HepG2 (cell line): Measurements from ENCODE around the gene ALDH16A1. TPM values are rescaled to one million over a fixed set of nuclear protein-coding genes. Genes with fewer than 3 reads are reported as not detected.

Source experiments
- HDAC2 ChIP-seq: sonication (generic); formaldehyde crosslinking; IDR thresholded peaks from 2 replicates; pipeline ENCODE4 v1.4.0; 2020; ENCODE audit warnings: missing genetic modification reagents
- HMGA1 ChIP-seq: sonication (generic); formaldehyde crosslinking; conservative IDR thresholded peaks from 2 replicates; pipeline ENCODE4 v1.4.0; 2020; ENCODE audit warnings: missing genetic modification reagents
- KDM5A ChIP-seq: fragments of 200-600 bp; sonication (generic); IDR thresholded peaks from 2 replicates; pipeline ENCODE4 v1.7.0; 2018; ENCODE audit warnings: antibody characterized with exemption, mild to moderate bottlenecking, low read length, borderline replicate concordance
- LBX2 ChIP-seq: sonication (generic); formaldehyde crosslinking; IDR thresholded peaks from 2 replicates; pipeline ENCODE4 v1.5.0; 2020; ENCODE audit warnings: missing genetic modification reagents, mild to moderate bottlenecking, borderline replicate concordance
- LCORL ChIP-seq, 2 experiments: fragments of 450-650 bp in 1 of 2; sonication (generic) in 1 of 2; formaldehyde crosslinking in 1 of 2; IDR thresholded peaks; 2 replicates each; pipeline versions ENCODE4 v1.5.0 to v1.6.1; 2017 to 2020; ENCODE audit warnings: antibody characterized with exemption in 1 of 2, missing genetic modification reagents in 1 of 2
- MAFK ChIP-seq, 2 experiments: IDR thresholded peaks in 1 of 2; conservative IDR thresholded peaks in 1 of 2; 2 replicates each; pipeline ENCODE4 v1.6.1; 2011; ENCODE audit warnings: improper control_type of control experiment in 2 of 2, low read length in 2 of 2
- MTF1 ChIP-seq: sonication (generic); formaldehyde crosslinking; IDR thresholded peaks from 2 replicates; pipeline ENCODE4 v1.5.0; 2020; ENCODE audit warnings: missing genetic modification reagents
- POLR2A ChIP-seq, 2 experiments: IDR thresholded peaks; 2 replicates each; pipeline ENCODE4 v1.6.1; 2011; ENCODE audit warnings: low read depth in 2 of 2, low read length in 2 of 2, mild to moderate bottlenecking in 1 of 2, moderate library complexity in 1 of 2; ENCODE audit not compliant: insufficient read depth in 1 of 2
- RBFOX2 ChIP-seq: fragments of 200-400 bp; formaldehyde crosslinking; IDR thresholded peaks from 2 replicates; pipeline ENCODE4 v1.6.1; 2017; ENCODE audit warnings: low read depth, mild to moderate bottlenecking, low read length
- RBM22 ChIP-seq: fragments of 200-400 bp; formaldehyde crosslinking; optimal IDR thresholded peaks from 2 replicates; pipeline ENCODE3; 2017; ENCODE audit warnings: mild to moderate bottlenecking, low read length, moderate library complexity
- REXO4 ChIP-seq: sonication (generic); formaldehyde crosslinking; IDR thresholded peaks from 2 replicates; pipeline ENCODE4 v1.8.0; 2022; ENCODE audit warnings: missing genetic modification reagents, mild to moderate bottlenecking, borderline replicate concordance
- TAF1 ChIP-seq: sonication (generic); formaldehyde crosslinking; IDR thresholded peaks from 2 replicates; pipeline ENCODE4 v1.4.0; 2020; ENCODE audit warnings: missing genetic modification reagents
- USF2 ChIP-seq, 2 experiments: sonication (generic) in 1 of 2; formaldehyde crosslinking in 1 of 2; IDR thresholded peaks; 2 replicates each; pipeline versions ENCODE4 v1.5.1 to v1.6.1; 2011 to 2020; ENCODE audit warnings: borderline replicate concordance in 1 of 2, low read depth in 1 of 2, low read length in 1 of 2, mild to moderate bottlenecking in 1 of 2, missing genetic modification reagents in 1 of 2, moderate library complexity in 1 of 2
- ZFP36L1 ChIP-seq: sonication (generic); formaldehyde crosslinking; IDR thresholded peaks from 2 replicates; pipeline ENCODE4 v1.8.0; 2022; ENCODE audit warnings: mild to moderate bottlenecking, missing genetic modification reagents, moderate library complexity
- ZFX ChIP-seq: sonication (generic); formaldehyde crosslinking; IDR thresholded peaks from 2 replicates; pipeline ENCODE4 v1.4.0; 2020; ENCODE audit warnings: mild to moderate bottlenecking, low read depth, missing genetic modification reagents, moderate library complexity
- ZNF12 ChIP-seq: sonication (generic); formaldehyde crosslinking; IDR thresholded peaks from 2 replicates; pipeline ENCODE4 v1.5.0; 2020; ENCODE audit warnings: missing genetic modification reagents
- ZNF33A ChIP-seq: sonication (generic); formaldehyde crosslinking; IDR thresholded peaks from 2 replicates; pipeline ENCODE4 v1.5.1; 2020; ENCODE audit warnings: missing genetic modification reagents, mild to moderate bottlenecking, moderate library complexity, borderline replicate concordance
- ZNF597 ChIP-seq: sonication (generic); formaldehyde crosslinking; IDR thresholded peaks from 2 replicates; pipeline ENCODE4 v1.5.0; 2020; ENCODE audit warnings: missing genetic modification reagents
- ZNF670 ChIP-seq: sonication (generic); formaldehyde crosslinking; IDR thresholded peaks from 2 replicates; pipeline ENCODE4 v1.8.0; 2022; ENCODE audit warnings: mild to moderate bottlenecking, missing genetic modification reagents, borderline replicate concordance
- ZNF704 ChIP-seq: sonication (generic); formaldehyde crosslinking; IDR thresholded peaks from 2 replicates; pipeline ENCODE4 v1.8.1; 2023; ENCODE audit warnings: mild to moderate bottlenecking, inconsistent platforms, moderate library complexity, missing genetic modification reagents, borderline replicate concordance
- ZNF724P ChIP-seq: sonication (generic); formaldehyde crosslinking; IDR thresholded peaks from 2 replicates; pipeline ENCODE4 v1.8.0; 2022; ENCODE audit warnings: missing genetic modification reagents, borderline replicate concordance
- ZNF772 ChIP-seq: sonication (generic); formaldehyde crosslinking; IDR thresholded peaks from 2 replicates; pipeline ENCODE4 v1.5.0; 2020; ENCODE audit warnings: mild to moderate bottlenecking, missing genetic modification reagents
- ZNF782 ChIP-seq: sonication (generic); formaldehyde crosslinking; IDR thresholded peaks from 2 replicates; pipeline ENCODE4 v1.4.0; 2020; ENCODE audit warnings: missing genetic modification reagents, mild to moderate bottlenecking, borderline replicate concordance
- ZNF816 ChIP-seq: sonication (generic); formaldehyde crosslinking; IDR thresholded peaks from 2 replicates; pipeline ENCODE4 v1.8.0; 2022; ENCODE audit warnings: missing genetic modification reagents, mild to moderate bottlenecking, borderline replicate concordance
- polyA plus RNA-seq, 8 experiments: library from polyadenylated mRNA; depleted of rRNA in 3 of 8; stranded (reverse) in 7 of 8; unstranded in 1 of 8; fragments of >200 nt; fragmentation: Illumina TruSeq in 4 of 8; extraction: Trizol in 4 of 8; gene quantifications; 2 replicates each; pipeline versions ENCODE4 v1.2.1 to v1.2.3, GENCODE V29; 2011 to 2016; ENCODE audit warnings: low read depth in 4 of 8, missing spikeins in 1 of 8, mixed read lengths in 1 of 8; ENCODE audit not compliant: insufficient read depth in 1 of 8
- total RNA-seq, 5 experiments: library from RNA; depleted of rRNA; stranded (reverse); fragments of >200 nt; fragmentation: Illumina TruSeq; extraction: Trizol; gene quantifications; 2 replicates each; pipeline ENCODE4 v1.2.3, GENCODE V29; 2016; ENCODE audit warnings: low read depth in 1 of 5

The ALDH16A1 gene
- total and polyA plus RNA-seq, 2 of the 13 experiments (the other 11 are each of a cell fraction or from before 2014, with no cell fraction given): 8.4 to 34.9 TPM

GRCh38 chr19:49488046-49488862 is 35.2 kb downstream of the ALDH16A1 start (continued):
- TF ChIP-seq USF2 (IDR thresholded peaks at IDR 0.05; ENCODE audit: low read depth, low read length): no peak
- TF ChIP-seq USF2 (CRISPR knock-in tag; IDR thresholded peaks at IDR 0.05; ENCODE audit: borderline replicate concordance): no peak
- 0 out of 2 replicates have a peak, but pooled peaks have one; percentile 20 for TF ChIP-seq TAF1
- no peak for TF ChIP-seq HMGA1 (CRISPR knock-in tag)
- peak; percentile 87 for TF ChIP-seq ZNF816 (CRISPR knock-in tag)
- TF ChIP-seq ZNF670 (CRISPR knock-in tag): peak; percentile 56; the same call in 1 of the 2 replicates
- 0 out of 2 replicates have a peak, but pooled peaks have one; percentile 9 for TF ChIP-seq ZNF772 (CRISPR knock-in tag)
- TF ChIP-seq ZNF33A: 0 out of 2 replicates have a peak, but pooled peaks have one; percentile 12
- no peak for TF ChIP-seq ZNF12
- no peak for TF ChIP-seq LCORL (IDR thresholded peaks at IDR 0.05)
- TF ChIP-seq LCORL (CRISPR knock-in tag; IDR thresholded peaks at IDR 0.05): no peak
- peak; percentile 24 for TF ChIP-seq RBM22
- no peak for TF ChIP-seq REXO4
- no peak for TF ChIP-seq ZNF782 (CRISPR knock-in tag)
- TF ChIP-seq ZNF724P: no peak
- no peak for TF ChIP-seq ZNF597 (CRISPR knock-in tag)
- no peak for TF ChIP-seq MTF1 (CRISPR knock-in tag)
- TF ChIP-seq HDAC2 (CRISPR knock-in tag): no peak
- peak; percentile 49; the same call in 1 of the 2 replicates for TF ChIP-seq KDM5A
- peak; percentile 33; the same call in 1 of the 2 replicates for TF ChIP-seq ZFX
- peak in 1 of 2 experiments; percentile 32; a peak in 1 of 4 replicates for TF ChIP-seq POLR2A (IDR thresholded peaks at IDR 0.05; ENCODE audit: insufficient read depth in 1 of 2, low read depth in 2 of 2, low read length in 2 of 2)
- TF ChIP-seq ZFP36L1 (CRISPR knock-in tag): no peak
- no peak for TF ChIP-seq LBX2 (CRISPR knock-in tag)
- TF ChIP-seq RBFOX2: peak; percentile 15; the same call in 1 of the 2 replicates
- no peak for TF ChIP-seq MAFK (conservative IDR thresholded peaks at IDR 0.05 in 1 of 2, IDR thresholded peaks at IDR 0.05 in 1 of 2; ENCODE audit: low read length in 2 of 2)
- no peak for TF ChIP-seq ZNF704 (CRISPR knock-in tag)
